Hippocampal formation (tissue), 2 donors: ENCODE results near the gene FZD10.

Experiments
- DNase-seq, 2 donors: peaks; one replicate each; lab custom pipeline; 2025; lab: John Stamatoyannopoulos, UW

The FZD10 gene

DNA sequence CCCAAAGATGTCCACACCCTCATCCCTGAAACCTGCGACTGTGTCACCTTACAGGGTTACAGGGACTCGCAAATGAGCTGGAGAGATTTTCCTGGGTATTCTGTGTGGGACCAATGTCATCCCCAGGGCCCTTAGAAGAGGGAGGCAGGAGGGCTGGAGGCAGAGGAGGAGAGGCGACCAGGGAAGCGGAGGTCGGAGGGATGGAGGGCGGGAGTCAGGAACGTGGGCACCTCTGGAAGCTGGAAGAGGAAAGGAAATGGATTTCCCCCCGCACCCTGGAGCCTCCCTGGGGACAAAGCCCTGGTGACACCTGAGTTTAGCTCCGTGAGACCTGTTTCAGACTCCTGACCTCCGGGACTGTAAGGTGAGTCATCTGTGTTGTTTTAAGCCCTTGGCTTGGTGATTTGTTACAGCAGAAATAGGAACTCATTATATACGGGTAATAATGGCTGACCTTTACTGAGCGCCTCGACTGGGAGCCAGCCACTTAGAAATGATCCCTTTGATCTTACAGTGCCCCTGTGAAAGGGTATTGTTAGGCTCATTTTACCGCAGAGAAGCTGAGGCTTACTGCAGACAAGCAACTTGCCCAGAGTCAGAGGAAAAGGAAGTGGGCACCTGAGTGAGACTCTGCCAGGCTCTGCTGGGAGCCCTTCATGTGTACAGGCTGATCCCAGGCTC, 29.3 kb upstream of the FZD10 start:
- no peak for DNase-seq

DNA sequence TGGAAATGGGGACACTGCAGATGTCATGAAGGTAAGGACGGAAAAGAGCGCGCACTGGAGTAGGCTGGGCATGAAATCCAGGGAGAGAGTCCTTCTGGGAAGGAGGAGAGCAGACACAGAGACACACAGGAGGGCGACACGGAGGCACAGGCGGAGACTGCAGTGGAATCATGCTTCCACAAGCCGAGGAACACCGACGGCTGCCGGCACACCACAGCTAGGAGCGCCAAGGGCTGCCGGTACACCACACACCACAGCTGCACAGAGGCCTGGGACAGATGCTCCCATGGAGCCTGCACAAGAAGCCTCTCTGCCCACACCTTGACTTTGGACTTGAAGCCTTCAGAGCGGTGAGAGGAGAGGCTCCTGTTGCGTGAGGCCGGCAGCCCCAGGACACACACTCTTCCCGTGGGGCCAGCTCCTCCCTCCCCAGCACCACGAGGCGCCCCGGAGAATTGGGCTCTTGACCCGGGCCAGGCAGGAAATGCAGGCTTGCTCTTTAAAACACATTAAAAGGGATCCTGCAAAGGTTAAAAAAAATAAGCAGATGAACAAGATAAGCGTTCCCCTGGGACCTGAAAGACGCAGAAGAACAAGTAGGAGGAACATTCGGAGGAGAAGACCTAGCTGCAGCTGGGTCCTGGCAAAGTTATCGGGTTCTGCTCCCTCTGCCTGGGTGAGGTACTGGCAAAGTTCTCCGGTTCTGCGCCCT, 28.3 kb upstream of the FZD10 start:
- DNase-seq: no peak

DNA sequence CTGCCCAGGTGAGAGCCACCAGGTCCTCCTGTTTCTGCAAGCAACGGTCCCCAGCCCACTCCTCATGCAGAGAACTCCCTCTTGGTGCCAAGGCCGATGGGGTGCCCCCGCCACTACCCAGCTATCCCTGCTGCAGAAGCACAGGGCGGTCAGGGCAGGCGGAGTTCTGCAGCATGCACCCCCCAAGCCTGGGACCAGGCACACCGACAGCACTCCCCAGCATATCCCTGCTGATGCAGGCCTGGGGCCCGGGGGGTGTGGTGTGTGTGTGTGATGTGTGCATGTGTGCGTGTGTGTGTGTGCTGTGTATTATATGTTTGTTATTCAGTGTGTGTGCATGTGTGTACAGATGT, 27.7 kb upstream of the FZD10 start:
- no peak for DNase-seq

DNA sequence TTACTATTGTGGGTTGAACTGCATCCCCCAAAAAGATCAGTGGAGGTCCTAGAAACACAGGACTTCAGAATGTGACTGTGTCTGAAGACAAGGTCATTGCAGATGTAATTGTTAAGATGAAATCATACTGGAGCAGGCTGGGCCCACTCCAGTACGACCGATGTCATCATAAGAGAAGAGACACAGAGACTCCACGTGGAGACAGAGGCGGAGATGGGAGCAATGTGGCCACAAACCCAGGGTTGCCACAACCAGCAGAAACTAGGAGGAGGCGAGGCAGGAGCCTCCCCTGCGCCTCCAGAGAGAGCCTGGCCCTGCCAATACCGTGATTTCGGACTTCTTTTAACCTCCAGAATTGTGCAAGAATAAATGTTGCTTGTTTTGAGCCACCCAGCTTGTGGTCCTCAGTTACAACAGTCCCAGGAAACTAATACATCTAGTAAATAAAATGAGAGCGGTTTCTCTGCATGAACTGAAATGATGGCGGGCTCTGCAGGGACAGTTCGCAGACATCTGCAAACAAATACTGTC, 25.7 kb upstream of the FZD10 start:
- DNase-seq: no peak

DNA sequence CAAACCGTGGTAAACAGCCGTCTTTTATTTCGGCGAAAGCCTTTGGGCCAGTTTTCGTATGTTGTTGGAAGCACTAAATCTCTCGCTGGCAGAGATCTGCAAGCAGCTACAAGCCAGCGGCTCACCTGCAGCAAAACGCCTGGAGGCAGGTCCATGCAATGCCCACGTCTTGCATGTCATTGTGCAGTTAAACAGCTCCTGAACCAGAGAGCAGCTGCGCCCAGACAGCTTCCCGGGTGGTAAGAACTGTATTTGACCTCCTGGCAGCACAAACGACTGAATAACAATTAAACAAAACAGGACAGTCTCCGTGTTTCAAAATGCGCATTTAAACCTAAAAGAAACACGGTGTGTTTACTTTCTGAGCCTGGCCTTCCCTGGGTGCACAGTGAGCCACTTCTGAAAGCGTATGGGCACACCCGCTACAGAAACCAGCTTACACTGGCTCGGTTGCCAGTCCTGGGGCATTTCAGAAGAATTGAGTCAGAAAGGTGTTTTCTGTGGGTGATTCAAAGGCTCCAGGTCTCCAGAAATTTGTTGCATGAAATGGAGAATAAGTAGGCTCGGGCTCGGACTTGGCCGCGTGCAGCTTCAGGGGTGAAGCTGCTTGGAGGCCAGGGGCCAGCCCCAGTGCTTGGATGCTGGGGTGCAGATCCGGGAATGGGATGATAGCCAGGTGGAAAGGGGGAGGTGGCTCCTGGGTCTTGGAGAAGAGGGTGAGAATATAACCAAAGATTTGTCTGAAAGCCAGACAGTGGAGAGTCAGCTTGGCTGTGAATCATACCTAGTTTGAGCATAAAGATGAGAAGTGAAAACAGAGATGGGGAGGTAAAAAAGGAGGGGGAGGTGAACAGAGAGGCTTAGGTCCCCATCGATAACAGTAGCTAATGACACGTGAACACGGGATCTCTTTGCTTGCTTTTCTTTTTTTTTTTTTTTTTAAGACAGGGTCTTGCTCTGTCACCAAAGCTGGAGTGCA, 24.9 kb upstream of the FZD10 start:
- DNase-seq: no peak

DNA sequence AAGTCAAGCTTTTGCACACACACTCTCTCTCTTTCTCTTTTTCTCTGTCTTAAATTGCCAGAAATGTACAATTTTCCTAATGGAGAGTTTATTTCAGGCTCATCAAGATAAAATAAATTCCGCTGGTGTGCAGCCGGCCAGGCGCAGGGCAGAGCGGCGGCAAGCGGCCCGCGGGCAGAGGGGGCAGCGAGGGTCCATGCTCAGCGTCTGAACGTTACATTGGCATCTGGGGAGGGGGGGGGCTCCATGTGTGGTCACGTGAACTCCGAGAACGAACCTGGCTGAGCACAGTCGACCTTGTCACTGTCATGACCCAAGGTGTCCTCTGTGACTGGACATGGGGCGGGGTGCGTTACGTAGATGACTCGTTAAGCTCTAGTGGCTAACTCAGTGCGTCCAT, 23.8 kb upstream of the FZD10 start:
- DNase-seq: no peak

DNA sequence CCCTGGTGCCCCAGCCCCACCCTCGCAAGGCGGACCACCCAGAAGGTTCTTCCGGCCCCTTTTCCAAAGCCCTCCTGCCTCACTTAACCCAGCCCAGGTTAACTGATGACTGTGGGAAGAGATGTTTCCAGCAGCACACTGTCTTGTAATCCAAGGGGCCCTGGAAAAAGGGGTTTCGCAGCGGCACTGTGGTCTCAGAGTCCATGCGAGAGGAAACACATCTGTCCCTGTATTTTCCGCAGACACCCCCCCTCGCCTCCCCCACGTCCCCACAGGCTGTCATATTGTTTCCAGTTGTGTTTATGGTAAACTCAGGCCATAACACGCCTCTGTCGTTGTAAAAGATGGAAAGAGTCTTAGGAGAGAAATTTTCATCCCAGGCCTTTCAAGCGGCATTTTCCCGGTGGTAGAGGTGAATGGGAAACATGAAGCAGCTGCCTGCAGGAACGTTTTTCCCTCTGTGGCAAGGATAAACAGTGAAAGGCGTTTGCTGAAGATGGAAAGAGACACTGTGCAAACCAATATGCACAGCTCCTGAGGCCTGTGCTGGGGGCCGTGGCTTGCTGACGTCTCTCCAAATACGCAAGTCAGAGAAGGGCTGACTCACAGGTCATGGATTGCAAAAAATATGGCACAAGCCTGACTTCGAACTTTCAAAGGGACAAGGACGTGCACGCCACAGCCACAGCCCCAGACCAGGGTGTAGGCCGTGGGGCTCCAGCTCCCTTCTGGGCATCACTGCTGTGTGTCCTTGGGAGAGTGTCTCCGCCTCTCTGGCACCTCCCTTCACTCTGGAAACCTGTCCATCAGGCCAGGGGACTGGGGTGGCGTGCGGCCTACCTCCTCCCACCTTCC, 22.5 kb upstream of the FZD10 start:
- DNase-seq: no peak

DNA sequence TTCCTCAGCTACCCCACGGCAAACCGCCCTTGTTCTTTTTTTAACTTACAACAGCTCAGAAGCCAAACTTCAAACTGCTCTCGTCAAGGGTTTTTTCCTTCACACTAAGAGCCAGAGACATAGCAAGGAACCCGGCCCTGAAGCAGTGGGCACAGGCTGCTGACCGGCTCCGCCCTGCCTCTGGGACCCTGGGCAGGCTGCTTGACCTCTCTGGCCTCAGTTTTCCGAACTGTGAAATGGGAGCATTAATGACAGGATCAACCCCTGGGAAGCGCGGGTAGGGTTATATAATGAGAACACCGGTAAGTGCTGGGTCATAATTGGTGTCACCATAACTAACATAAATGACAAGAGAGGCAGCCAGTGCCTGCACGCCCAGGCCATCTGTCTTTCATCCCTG, 21.2 kb upstream of the FZD10 start:
- DNase-seq: no peak

DNA sequence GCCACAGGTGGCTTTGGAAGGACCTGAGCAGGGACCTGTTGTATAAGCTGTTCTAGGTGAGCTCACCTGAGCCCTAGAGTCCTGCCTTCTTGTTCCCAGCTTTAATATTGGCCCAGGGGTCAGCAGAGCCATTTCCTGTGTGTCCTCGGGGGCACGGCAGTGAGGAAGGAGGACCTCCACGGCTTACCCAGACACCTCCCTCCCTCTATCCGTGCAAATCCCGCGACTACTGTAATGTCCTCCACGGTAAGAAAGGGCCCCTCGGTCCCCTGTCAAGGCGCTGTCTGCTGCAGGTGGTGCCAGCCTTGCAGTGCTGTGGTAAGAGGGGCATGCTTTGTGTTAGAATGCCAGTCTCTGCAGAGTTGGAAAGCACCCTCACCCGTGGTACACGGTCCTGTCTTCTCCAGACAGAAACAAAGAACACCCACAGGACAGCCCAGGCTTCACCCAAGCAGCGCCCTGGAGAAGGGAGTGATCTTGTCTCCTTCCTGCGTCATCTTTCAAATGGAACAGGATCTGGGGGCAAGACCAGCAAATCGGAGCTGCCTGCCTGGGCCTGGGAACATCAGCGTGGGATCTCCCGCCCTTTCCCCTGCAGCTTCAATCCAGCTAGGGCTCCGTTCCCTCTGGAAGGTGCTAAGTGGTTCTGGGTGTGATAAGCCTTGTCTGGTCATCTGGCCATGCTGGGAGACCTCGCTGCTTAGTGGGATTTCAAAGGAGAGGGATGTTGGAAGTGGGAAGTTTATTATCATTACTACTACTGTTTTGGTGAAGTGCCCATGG, 20.2 kb upstream of the FZD10 start:
- DNase-seq: no peak

DNA sequence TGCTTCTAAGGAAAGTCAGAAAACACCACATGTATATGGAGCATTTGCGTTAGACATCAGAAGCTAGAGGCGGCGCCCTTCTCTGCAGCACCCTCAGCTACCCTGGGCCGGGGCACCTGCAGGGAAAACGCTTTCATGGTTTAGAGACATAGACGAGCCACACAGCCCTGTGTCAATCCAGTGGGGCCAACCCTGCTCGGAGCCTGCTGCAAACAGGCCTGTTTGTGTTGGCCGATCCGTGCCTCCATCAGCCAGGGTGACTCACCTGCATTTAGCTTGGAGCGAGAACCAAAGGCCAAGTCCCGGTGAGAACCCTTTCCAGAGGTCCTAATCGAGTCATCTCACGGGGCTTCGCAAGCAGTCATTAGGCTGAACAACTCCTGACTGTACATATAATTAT, 19.5 kb upstream of the FZD10 start:
- DNase-seq: no peak

DNA sequence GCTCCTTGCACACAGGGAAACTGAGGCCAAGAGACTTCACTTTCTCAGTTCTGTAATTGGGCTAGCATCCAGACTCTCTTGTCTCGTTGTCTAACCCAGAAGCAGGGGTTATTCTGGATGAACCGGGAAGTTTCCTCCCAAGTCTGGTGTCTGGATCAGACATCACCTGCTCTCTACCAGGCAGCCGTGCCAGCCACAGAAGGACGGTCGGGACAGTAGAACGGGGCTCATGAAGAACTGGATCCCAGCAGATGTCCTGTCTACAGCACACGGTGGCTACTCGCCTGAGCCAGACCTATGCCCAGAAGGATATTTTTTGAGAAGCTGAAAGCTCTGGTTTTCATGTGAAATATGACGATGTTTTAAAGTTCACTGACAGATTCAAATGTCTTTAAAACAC, 19.1 kb upstream of the FZD10 start:
- DNase-seq: no peak

DNA sequence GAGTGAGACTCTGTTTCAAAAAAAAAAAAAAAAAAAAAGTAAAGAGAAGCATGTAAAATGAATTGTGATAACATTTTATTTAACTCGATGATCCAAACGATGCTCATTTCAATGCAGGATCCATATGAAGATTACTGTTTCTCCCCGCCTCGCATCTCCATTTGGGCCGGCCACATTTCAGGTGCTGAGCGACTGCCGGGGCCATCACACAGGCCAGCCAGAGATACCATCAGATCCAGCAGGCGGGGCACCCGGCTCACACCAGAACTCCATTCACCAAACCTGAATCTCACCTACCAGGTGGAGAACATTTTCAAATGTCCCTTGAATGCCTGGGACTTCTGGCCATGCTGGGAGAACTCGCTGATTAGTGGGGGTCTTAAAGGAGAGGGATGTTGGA, 18.0 kb upstream of the FZD10 start:
- DNase-seq: no peak

DNA sequence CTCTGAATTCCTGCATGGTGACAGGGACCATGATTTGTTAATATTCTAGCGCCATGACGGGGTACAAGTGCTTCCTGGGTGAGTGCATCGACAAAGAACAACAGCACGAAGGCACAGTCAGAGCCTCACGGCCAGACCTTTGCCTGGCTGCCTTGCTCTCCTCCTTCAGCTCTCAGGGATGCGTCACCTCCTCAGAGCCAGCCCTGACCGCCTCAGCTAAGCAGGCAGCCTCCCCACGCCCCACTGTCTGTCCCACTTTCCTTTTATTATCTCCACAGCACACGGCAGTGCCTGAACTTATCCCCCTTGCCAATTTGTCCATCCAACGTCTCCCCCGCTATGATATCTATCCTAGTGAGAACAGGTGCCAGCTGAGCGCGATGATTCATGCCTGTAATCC, 16.5 kb upstream of the FZD10 start:
- DNase-seq: no peak

DNA sequence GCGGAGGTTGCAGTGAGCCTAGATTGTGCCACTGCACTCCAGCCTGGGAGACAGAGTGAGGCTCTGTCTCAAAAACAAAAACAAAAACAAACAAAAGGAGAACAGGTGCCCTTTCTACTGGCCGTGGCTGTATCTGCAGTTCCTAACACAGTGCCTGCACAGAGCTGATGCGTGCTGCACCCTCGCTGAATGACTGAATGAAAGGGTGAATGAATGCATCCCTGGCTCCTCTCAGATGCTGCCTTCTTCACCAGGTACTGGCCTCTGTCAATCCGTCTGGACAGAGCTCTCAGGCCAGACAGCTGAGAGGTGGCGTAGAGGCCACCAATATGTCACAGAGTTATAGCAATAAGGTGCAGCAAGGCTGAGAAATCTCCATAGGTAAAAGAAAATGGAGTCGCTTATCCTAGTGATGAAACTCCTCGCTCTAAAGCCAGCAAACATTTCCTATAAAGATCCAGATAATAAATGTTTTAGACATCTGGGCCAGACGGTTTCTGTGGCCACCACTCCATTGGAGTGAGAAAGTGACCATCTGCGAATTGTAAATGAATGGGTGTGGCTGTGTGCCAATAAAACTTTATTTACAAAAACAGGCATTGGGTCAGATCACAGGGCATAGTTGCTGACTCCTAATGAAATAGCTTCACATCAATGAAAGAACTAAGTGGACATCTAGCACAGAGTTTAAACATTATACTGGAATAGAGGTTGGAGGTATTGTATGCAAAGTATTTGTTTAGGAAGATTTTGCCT, 15.9 kb upstream of the FZD10 start:
- DNase-seq: no peak

DNA sequence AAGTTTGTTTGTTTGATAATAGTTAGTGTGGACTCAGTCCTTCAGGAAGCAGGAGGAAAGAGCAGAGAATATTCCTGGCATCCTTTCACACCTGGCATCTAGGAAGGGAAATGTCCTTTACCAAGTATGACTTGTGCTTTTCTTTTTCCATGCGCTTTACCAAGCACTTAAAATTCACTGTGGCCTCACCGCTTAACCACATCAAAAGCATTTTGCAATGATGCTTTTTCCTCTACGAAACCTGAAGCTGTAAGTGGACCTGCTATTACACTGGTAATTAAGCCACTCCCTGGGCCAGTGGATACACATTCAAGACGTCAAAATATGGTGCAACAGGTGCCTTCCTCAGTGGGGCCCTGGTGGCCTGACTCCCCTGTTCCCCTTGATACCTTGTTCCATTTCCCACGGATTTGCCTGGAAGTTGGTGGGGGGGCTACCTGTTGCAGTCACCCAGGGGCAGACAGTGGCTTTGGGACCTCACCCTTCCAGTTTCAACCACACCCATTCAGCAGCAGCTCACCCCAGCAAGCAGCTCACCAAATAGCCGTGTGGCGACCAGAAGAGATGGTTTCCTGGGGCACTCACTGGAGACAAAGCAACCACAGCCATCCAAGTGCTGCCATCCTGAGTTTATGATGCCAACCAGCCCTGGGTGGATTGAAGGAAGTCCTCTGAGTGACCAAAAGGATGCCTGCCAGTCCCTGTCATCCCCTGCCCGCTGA, 14.2 kb upstream of the FZD10 start:
- DNase-seq: no peak

DNA sequence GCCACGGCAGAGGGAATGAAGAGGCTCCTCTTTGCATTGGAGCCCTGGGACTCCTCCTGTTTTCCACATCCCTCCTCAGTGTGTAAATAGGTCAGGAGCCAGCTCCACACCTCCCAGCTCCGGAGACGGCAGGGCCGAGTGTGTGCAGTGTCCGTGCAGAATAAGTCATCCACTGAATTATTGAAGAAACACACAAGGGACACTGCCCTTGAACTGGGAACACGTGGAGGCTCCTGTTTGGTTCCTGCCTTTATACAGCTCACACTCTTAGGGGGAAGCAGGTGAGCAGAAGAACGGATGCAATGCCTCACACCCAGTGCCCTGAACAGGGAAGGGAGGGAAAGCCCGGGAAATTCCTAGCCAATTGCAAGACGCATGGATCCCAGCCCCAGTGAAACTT, 10.4 kb upstream of the FZD10 start:
- DNase-seq: no peak

DNA sequence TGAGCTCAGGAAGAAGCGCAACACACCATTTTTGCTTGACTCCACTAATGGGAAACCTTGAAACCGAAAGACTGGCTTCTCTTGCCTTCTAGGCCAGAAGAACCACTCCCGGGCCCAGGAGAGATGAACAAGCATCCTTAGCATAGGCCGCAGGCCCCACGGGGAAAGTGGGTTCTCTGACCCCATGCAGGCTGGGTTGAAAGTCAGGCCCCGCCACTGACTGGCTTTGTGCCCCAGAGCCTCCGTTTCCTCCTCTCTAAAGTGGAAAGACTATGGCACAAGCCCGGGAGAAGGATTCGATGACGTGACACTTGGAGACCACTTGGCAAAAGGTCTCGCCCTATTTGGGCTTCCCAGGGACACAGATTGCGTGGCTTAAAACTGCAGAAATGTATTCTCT, 9.9 kb upstream of the FZD10 start:
- no peak for DNase-seq

DNA sequence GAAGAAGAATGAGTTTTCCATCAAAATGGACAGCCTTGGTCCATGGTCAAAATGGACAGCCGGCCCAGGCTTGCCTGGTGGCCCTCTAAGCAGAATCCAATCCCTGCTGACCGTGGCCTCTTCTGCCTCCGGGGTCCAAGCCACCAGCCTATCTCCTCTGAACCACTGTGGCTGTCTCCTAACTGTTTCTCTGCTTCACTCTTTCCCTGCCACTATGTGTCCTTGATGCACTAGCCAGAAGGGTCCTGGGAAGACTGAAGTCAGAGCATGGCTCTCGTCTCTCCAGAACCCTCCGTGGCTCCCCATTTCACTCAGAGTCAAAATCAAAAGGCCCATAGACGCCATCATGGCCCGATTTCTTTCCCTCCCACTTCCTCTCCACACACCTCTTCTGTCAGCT, 8.5 kb upstream of the FZD10 start:
- DNase-seq: no peak

DNA sequence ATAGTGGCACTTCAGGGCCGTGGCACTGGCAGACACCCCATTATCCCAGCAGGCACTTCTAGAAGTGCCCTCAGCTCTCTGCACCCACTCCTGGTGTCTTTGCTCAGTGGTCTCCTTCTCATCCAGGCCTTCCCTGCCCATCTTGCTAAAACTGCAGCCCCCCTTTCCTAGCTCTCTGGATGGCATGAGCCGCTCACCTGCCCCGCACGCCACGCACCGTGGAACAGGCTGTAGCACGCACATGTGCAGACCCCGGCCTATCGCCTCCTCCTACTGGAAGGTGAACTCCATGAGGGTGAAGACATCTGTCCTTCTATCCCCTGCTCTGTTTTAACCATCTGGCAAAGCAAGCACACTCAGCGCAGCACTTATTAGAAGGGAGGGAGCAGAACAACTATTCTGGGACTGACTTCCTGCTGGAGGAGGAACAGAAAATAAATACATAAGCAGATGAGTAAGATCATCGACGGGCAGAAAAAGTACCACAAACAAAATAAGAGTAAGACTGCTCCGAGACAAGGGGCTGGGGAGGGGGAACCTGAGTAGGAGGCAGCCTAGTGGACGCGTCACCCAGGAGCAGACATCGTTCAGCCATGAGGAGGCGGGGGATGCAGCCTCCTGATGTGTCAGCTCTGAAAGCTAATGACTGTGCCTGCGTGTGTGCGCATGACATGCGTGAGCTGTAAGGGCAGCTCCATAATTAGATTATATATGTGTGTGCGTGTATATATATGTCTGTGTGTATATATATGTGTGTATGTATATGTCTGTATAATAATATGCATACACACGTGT, 7.8 kb upstream of the FZD10 start:
- DNase-seq: no peak
